Lower lobe of right lung (tissue), 2 donors: Measurements from ENCODE around the gene STX3. TPM values are rescaled to one million over a fixed set of nuclear protein-coding genes. Genes with fewer than 3 reads are reported as not detected.
A peak's percentile ranks its signal among the peaks of the same experiment; 100 is the strongest.

Source experiments
- ATAC-seq, 2 donors: fragments of 200-7000 bp; cut with Tn5 transposase; one replicate each; pipeline ENCODE4 v1.9.1; 2020 to 2022; ENCODE audit warnings: mild to moderate bottlenecking in 2 of 2, moderate library complexity in 2 of 2
- DNase-seq: peaks from one replicate; pipeline ENCODE4 v3.0.0-alpha.2; 2020
- H3K27ac ChIP-seq: fragments of 200-600 bp; one replicate; pipeline ENCODE4 v1.8.0; 2022
- H3K27me3 ChIP-seq: fragments of 200-600 bp; one replicate; pipeline ENCODE4 v1.8.0; 2022; ENCODE audit warnings: low read depth
- H3K36me3 ChIP-seq: fragments of 200-600 bp; one replicate; pipeline ENCODE4 v1.8.0; 2022; ENCODE audit warnings: mild to moderate bottlenecking
- H3K4me1 ChIP-seq: fragments of 200-600 bp; one replicate; pipeline ENCODE4 v1.8.0; 2022
- H3K4me3 ChIP-seq: fragments of 200-600 bp; one replicate; pipeline ENCODE4 v1.8.0; 2022; ENCODE audit warnings: mild to moderate bottlenecking
- H3K9me3 ChIP-seq: fragments of 200-600 bp; one replicate; pipeline ENCODE4 v1.8.0; 2022
- intact Hi-C: fragments of 100-400 bp; cut with DNase I; formaldehyde crosslinking; loops from one replicate; pipeline ENCODE4 v1.11.0; 2022
- total RNA-seq: library from RNA; stranded (reverse); fragmentation: NEBNext Ultra II Directional; extraction: Animal tissue kit (Norgen Biotek cat#: 25700); gene quantifications from one replicate; pipeline ENCODE4 v1.2.1, GENCODE V29; 2021
- TF ChIP-seq, protein P1 (sequence below): fragments of 200-600 bp; IDR thresholded peaks from one replicate; pipeline ENCODE4 v1.8.0; 2022; ENCODE audit warnings: antibody characterized with exemption, mild to moderate bottlenecking
- donor health status: DM: no; HTN: yes; CAD: no; lungs with severe emphysema.

The STX3 gene
- total RNA-seq, 1 donor from 2014 or later: 59.4 TPM

DNA sequence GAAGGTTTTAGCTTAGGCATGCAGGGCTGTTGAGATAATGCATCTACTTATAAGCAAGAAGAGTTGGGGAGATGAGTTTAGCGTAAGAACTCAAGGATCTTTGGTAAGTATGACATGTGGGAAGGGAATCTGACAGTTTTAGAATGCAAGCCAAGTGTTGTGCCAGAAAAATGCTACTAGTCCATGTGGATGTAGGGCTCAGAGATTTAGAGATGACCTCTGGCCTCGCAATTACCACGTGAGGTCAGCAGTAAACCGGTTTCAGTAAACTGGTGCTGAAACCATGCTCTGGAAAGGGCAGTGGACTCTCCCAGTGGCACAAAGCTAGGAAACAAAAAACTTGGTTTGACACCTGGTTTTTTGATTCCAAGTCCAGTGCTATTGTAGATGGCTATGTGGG, 36.5 kb downstream of the STX3 start:
- H3K4me1 ChIP-seq: peaks cover 42% of the 10 kb centered on the region
- no peak overlapping the region for H3K27ac ChIP-seq
- peaks cover 91% of the 10 kb centered on the region for H3K36me3 ChIP-seq
- H3K27me3 ChIP-seq: no peaks in the 10 kb centered on the region
- ATAC-seq (no peak), DNase-seq (no peak)
- intact Hi-C loops: no loop called here
- TF ChIP-seq, protein P1, sequence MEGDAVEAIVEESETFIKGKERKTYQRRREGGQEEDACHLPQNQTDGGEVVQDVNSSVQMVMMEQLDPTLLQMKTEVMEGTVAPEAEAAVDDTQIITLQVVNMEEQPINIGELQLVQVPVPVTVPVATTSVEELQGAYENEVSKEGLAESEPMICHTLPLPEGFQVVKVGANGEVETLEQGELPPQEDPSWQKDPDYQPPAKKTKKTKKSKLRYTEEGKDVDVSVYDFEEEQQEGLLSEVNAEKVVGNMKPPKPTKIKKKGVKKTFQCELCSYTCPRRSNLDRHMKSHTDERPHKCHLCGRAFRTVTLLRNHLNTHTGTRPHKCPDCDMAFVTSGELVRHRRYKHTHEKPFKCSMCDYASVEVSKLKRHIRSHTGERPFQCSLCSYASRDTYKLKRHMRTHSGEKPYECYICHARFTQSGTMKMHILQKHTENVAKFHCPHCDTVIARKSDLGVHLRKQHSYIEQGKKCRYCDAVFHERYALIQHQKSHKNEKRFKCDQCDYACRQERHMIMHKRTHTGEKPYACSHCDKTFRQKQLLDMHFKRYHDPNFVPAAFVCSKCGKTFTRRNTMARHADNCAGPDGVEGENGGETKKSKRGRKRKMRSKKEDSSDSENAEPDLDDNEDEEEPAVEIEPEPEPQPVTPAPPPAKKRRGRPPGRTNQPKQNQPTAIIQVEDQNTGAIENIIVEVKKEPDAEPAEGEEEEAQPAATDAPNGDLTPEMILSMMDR: no peak
- no peak overlapping the region for H3K4me3 ChIP-seq
- H3K9me3 ChIP-seq: no peaks in the 10 kb centered on the region

DNA sequence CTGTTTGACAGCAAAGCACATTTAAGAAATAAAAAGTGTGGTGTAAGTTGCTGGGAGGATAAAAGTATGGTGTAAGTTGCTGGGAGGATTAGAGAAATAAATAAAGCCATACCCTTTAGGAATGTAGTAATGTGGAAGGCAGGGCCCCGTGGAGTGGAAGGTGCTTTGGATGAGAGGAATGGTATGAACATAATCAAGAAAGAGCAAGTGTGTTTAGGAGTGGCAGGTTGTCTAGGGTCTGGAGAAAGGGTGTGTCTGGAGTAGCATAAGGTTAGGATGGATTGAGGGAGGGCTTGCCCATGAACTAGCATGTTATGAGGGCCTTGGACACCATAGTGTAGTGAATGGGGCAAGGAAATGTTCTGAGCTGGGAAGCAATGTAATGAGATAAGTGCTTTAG, 37.3 kb downstream of the STX3 start:
- Histone ChIP-seq H3K4me3 (no peak overlapping the region), H3K36me3 (peaks cover 98% of the 10 kb centered on the region), H3K27me3 (no peaks in the 10 kb centered on the region), H3K9me3 (no peaks in the 10 kb centered on the region), H3K4me1 (peaks cover 33% of the 10 kb centered on the region), H3K27ac (peak overlapping the region; percentile 27)
- intact Hi-C loops: no loop called here
- TF ChIP-seq, protein P1: no peak
- ATAC-seq (peak; percentile 51 to 77), DNase-seq (no peak)

DNA sequence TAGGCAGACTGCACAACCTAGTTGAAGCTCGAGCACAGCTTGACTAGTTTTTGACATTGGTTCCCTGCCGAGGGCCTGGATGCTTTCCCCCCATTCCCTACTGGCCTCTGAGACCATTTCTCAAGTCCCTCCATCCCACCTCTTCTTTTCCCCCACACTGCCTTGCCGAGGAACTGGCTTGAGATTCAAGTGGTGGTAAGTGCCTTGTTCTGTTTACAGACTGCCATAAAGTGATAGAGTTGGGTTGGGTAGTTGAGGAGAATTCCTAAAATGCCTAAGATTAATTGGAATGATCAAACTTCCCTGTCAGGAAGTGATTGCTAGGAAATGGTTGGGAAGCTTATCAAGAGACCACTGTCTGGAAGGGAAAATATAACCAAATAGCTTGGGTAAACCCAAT, 39.2 kb downstream of the STX3 start:
- ATAC-seq (peak; percentile 72 to 82), DNase-seq (no peak)
- Histone ChIP-seq H3K4me3 (no peak overlapping the region), H3K4me1 (peaks cover 24% of the 10 kb centered on the region), H3K27me3 (no peaks in the 10 kb centered on the region), H3K36me3 (peaks cover 96% of the 10 kb centered on the region), H3K27ac (peak overlapping the region; percentile 54), H3K9me3 (no peaks in the 10 kb centered on the region)
- intact Hi-C loops: no loop called here
- TF ChIP-seq, protein P1: no peak

DNA sequence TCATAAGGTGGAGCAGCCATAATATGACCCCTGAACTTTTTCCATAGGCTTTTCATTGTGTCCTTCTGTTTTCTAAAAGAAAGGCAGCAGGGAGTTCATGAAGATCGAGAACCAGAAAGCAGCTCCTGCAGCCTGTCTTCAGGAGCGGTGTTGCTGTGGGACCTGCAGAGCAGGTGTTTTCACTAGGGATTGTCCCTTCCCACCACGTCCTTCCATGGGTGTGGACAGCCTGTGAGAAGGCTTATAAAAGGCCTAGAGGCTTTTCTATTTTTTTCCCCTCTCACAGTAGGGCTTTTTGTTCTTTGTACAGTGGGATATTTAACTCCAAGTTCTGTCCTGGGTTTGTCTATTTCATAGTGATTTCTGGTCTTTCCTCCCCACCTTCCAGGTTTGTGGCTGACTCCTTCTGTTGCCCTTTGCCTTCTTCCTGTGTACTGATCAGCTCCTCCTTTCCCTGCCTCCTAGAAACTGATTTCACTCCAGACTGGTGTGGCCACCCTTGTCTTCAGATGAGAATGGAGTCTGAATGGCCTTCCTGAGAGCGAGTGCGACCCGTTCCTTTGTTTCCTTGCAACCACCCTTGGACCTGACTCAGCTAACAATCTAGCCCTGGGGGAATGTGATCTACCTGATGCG, 45.3 kb downstream of the STX3 start:
- Histone ChIP-seq H3K27me3 (no peaks in the 10 kb centered on the region), H3K4me3 (no peak overlapping the region), H3K36me3 (peaks cover 82% of the 10 kb centered on the region), H3K9me3 (no peaks in the 10 kb centered on the region), H3K4me1 (no peaks in the 10 kb centered on the region), H3K27ac (no peak overlapping the region)
- intact Hi-C loops: loop anchor here (10.0 kb wide), 1 partner anchor 46 kb away; the partner anchor contains the start of gene STX3
- ATAC-seq (no peak), DNase-seq (no peak)
- TF ChIP-seq, protein P1: no peak

DNA sequence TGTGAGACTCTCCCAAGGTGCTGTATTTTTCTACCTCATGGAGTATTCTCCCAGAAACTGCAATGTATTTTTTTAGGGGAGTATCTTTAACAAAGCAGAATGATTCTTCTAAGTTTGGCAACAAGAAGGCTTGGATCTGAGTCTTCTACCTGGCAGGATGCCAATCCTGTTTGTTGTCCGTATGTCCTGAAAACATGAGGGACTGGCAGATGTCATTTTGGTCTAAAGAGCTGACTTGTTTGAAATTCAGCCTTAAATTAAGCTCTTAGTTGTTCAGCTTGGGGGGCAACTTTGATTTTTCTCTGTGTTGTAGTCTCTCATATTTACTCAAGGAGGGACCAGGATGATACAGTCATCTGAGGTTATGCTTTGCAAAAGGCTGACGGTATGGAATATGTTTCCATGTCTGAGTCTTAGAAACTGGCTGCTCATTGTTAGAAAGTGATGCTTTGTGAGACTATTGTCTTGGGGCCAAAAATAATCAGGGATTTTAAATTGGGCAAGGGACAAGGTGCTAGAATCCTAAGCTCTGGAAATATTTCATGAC, 46.1 kb downstream of the STX3 start:
- no peak overlapping the region for H3K4me3 ChIP-seq
- H3K36me3 ChIP-seq: peaks cover 82% of the 10 kb centered on the region
- no peak for ATAC-seq
- H3K4me1 ChIP-seq: no peaks in the 10 kb centered on the region
- no peak for DNase-seq
- H3K27me3 ChIP-seq: no peaks in the 10 kb centered on the region
- intact Hi-C loops: loop anchor here (10.0 kb wide), 1 partner anchor 46 kb away; the partner anchor contains the start of gene STX3
- TF ChIP-seq, protein P1: no peak
- no peaks in the 10 kb centered on the region for H3K9me3 ChIP-seq
- H3K27ac ChIP-seq: no peak overlapping the region
